HCT116 (cell line): Measurements from ENCODE around the gene VTN.

Experiments
- CTCF ChIP-seq, 3 experiments: fragments of 200-600 bp in 1 of 3; sonication (generic) in 1 of 3; IDR thresholded peaks in 2 of 3; conservative IDR thresholded peaks in 1 of 3; 2 replicates each; pipeline ENCODE4 v1.5.1; 2012 to 2017; ENCODE audit warnings: low read depth in 2 of 3, low read length in 2 of 3, antibody characterized with exemption in 1 of 3, borderline replicate concordance in 1 of 3, control low read depth in 1 of 3, mild to moderate bottlenecking in 1 of 3, mixed read lengths in 1 of 3, mixed run types in 1 of 3, moderate library complexity in 1 of 3; ENCODE audit not compliant: insufficient read depth in 1 of 3
- EGR1 ChIP-seq: IDR thresholded peaks from 2 replicates; pipeline ENCODE4 v1.6.1; 2012; ENCODE audit warnings: low read depth
- ELF1 ChIP-seq: IDR thresholded peaks from 2 replicates; pipeline ENCODE4 v1.6.1; 2012; ENCODE audit warnings: low read depth, borderline replicate concordance
- EZH2 ChIP-seq: fragments of 200-600 bp; sonication (generic); IDR thresholded peaks from 2 replicates; pipeline ENCODE4 v1.6.1; 2017; ENCODE audit warnings: antibody characterized with exemption, mixed run types
- JUND ChIP-seq: IDR thresholded peaks from 2 replicates; pipeline ENCODE4 v1.6.1; 2012
- POLR2AphosphoS5 ChIP-seq: IDR thresholded peaks from 2 replicates; pipeline ENCODE4 v1.6.1; 2011; ENCODE audit warnings: mild to moderate bottlenecking, low read depth, low read length, moderate library complexity
- RAD21 ChIP-seq: IDR thresholded peaks from 2 replicates; pipeline ENCODE4 v1.6.1; 2012; ENCODE audit warnings: low read depth, mild to moderate bottlenecking
- REST ChIP-seq: IDR thresholded peaks from 2 replicates; pipeline ENCODE4 v1.6.1; 2012; ENCODE audit warnings: low read depth
- SIN3A ChIP-seq: IDR thresholded peaks from 2 replicates; pipeline ENCODE4 v1.6.1; 2012; ENCODE audit warnings: low read depth

- TF ChIP-seq REST = no peak
- no peak for TF ChIP-seq EZH2
- TF ChIP-seq RAD21 = no peak
- no peak for TF ChIP-seq SIN3A
- TF ChIP-seq JUND = no peak
- TF ChIP-seq EGR1 = no peak
- TF ChIP-seq CTCF (IDR thresholded peaks at IDR 0.05 in 2 of 3, conservative IDR thresholded peaks at IDR 0.05 in 1 of 3; ENCODE audit: borderline replicate concordance in 1 of 3, insufficient read depth in 1 of 3, low read depth in 2 of 3, low read length in 2 of 3) = no peak
- no peak for TF ChIP-seq POLR2AphosphoS5
- TF ChIP-seq ELF1 = no peak
These were observed 12.3 kb downstream of the VTN start for GRCh38 chr17:28357901-28358197.
